ENCODE results near the gene ANKS1A.
"Not testable (repeated sequence)": the region's sequence is repeated elsewhere in the genome, so short reads cannot be mapped to it uniquely, and the experiment has no call there.

The ANKS1A gene

GRCh38 chr6:35092362-35093117 is 203.5 kb downstream of the ANKS1A start:
- DNase-seq (ENCODE audit: low read depth in 1 of 2, low spot score in 1 of 2), result no peak

DNA sequence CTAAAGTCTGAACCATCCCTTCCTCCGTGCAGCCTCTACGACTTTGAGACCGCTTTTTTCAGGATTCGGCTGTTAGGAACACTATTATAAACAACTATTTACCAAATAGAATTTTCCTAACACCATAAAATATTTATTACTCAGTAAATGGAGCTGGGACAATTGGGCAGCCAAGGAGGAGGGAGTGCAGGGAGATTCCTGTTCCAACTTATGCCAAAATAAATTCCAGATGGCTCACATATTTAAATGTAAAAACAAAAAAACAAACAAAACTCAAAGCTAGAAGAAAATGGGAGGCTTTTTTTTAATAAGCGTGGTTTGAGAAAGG is 204.0 kb downstream of the ANKS1A start:
- DNase-seq (ENCODE audit: low read depth in 1 of 2, low spot score in 1 of 2), result no peak

- no peak for DNase-seq (ENCODE audit: low read depth in 1 of 2, low spot score in 1 of 2)
Observed at GRCh38 chr6:35093783-35094182, 204.7 kb downstream of the ANKS1A start.

- DNase-seq (ENCODE audit: low read depth in 1 of 2, low spot score in 1 of 2), result no peak
Observed at GRCh38 chr6:35094183-35094582, 205.1 kb downstream of the ANKS1A start.

DNA sequence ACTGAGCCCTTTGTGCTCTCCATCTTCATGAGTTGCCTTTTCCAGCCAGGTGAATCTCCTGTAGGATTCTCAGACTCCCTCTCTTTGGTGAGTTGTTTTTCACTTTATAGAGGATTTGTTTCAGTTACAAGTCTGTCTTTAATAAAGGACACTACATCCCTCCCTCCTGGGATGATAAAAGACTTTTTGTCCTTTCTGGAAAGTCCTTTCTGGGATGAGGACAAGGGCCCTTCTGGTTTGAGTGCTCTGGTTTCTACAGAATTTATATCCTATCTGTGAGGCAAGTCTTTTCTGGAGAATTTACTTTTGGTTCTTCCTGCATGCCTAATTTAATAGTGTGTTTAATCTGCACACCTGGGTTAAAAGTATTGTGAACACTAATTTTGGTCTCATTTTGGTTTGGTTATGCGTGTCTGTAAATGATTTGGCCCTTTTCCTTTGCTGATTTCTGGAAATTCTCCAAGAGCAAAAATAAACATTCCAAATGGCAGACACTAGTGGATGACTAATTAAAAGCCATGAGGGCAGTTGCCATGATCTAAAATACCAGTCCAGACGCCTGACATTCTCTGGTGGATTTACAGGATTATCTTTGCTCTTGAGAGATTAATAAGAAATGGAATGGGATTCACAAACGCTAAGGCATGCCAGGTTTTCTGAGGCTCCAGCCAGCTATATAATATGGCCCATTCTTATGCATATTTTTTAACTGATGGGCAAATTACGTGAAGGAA is 207.2 kb downstream of the ANKS1A start:
- DNase-seq (ENCODE audit: low read depth in 1 of 2, low spot score in 1 of 2), result no peak

DNA sequence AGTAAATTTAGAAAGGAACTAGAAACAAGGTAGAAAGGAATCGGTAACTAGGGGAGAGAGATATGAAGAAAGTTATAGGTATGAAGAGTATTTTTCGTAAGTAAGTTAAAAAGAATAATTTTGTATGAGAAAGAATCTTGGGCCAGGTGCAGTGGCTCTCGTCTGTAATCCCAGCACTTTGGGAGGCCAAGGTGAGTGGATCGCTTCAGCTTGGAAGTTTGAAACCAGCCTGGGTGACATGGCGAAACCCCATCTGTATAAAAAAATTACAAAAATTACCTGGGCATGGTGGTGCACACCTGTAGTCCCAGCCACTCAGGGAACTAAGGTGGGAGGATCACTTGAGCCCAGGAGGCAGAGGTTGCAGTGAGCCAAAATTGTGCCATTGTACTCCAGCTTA is 210.1 kb downstream of the ANKS1A start:
- DNase-seq (ENCODE audit: low read depth in 1 of 2, low spot score in 1 of 2), result no peak

- DNase-seq (ENCODE audit: low read depth in 1 of 2, low spot score in 1 of 2), result no peak
Observed at GRCh38 chr6:35105078-35105477, 216.0 kb downstream of the ANKS1A start.

DNA sequence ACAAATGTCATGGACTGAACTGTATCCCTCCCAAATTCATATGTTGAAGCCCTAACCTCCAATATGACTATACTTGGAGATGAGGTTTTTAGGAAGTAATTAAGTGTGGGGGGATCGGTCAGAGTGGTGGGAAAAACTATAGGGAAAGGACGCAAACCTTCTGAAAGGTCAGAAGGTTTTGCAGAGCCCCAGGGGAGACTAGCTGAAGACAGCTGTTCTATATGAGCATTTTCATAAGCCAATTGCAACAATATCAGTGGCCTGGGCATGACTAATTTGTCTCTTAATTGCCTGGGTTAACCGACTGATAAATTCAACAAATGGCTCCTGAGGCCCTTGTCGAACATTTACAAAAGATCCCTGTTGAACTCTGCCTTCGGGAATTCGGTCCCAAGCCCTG is 217.0 kb downstream of the ANKS1A start:
- not testable (repeated sequence) for DNase-seq (ENCODE audit: low read depth in 1 of 2, low spot score in 1 of 2)

- DNase-seq (ENCODE audit: low read depth in 1 of 2, low spot score in 1 of 2), result not testable (repeated sequence)
Observed at GRCh38 chr6:35107208-35107607, 218.2 kb downstream of the ANKS1A start.

DNA sequence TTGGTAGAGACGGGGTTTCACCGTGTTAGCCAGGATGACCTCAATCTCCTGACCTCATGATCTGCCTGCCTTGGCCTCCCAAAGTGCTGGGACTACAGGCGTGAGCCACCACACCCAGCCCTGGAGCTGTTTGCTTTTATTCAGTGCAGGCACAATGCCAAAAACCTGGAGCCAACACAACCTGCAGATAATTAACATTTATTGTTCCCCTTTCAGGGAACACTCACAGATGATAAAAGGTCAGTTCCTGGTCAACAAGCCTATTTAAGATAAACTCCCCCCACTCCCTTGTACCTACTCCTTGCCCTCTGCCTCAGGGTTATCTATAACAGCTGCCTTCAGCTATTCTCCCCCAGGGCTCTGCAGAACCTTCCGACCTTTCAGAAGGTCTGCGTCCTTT is 218.7 kb downstream of the ANKS1A start:
- not testable (repeated sequence) for DNase-seq (ENCODE audit: low read depth in 1 of 2, low spot score in 1 of 2)

GRCh38 chr6:35108309-35108885 is 219.3 kb downstream of the ANKS1A start:
- no peak for DNase-seq (ENCODE audit: low read depth in 1 of 2, low spot score in 1 of 2)

- DNase-seq (ENCODE audit: low read depth in 1 of 2, low spot score in 1 of 2), result no peak
Observed at GRCh38 chr6:35120746-35121145, 231.7 kb downstream of the ANKS1A start.

DNA sequence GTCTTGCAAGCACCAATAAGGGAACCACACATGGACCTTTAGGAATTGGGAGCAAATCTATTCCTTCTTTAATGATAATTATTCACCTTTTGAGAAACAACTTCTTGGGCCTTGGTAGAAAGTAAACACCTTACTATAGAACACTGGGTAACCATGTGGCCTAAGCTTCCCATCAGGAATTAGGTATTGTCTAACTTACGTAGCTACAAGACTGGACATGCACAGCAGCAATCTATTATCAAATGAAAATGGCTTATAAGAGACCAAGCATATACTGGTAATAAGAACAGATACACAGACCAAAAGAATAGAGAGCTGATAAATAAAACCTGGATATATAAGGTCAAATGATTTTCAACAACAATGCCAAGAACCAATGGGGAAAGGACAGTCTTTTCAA is 235.3 kb downstream of the ANKS1A start:
- no peak for DNase-seq (ENCODE audit: low read depth in 1 of 2, low spot score in 1 of 2)

DNA sequence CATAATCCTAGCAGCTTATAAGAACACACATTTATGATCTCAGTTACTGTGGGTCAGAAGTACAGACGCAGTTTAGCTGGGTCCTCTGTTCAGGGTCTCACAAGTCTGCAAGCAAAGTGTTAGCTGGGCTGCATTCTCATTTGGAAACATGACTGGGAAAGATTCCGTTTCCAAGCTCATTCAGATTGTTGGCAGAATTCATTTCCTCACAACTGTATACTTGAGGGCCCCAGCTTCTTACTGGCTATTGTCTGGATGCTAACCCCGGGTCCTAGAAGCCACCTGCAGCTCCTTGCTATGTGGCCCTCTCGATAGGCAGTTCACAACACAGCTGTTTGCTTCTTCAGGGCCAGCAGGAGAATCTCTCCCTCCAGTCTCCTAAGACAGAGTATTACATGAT is 239.0 kb downstream of the ANKS1A start:
- DNase-seq (ENCODE audit: low read depth in 1 of 2, low spot score in 1 of 2), result no peak

DNA sequence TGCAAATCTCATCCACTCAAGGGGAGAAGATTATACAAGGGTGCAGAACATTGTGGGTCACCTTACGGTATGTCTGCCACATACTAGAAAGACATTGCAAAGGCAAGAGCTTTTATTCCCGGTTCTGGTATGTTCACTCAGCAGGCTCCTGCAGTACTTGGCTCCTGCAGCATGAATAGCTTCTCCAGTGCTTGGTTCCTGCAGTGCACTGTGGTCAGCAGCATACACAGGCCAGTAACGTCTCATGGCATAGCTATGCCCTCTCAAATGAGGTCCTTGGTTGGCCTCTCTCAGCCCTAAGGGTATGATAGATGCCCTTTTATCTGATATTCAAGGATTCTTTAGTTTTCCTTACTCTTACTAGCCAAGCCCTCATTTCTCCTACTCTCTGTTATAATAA is 239.4 kb downstream of the ANKS1A start:
- no peak for DNase-seq (ENCODE audit: low read depth in 1 of 2, low spot score in 1 of 2)

- DNase-seq (ENCODE audit: low read depth in 1 of 2, low spot score in 1 of 2), result no peak
Observed at GRCh38 chr6:35136185-35136584, 247.1 kb downstream of the ANKS1A start.

DNA sequence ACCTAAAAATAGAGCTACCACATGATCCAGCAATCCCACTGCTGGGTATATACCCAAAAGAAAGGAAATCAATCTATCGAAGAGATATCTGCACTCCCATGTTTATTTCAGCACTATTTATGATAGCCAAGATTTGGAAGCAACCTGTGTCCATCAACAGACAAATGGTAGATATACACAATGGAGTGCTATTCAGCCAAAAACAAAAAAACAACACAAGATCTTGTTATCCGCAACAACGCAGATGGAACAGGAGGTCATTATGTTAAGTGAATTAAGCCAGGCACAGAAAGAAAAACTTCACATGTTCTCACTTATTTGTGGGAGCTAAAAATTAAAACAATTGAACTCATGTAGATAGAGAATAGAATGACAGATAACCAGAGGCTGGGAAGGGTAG is 249.1 kb downstream of the ANKS1A start:
- not testable (repeated sequence) for DNase-seq (ENCODE audit: low read depth in 1 of 2, low spot score in 1 of 2)

DNA sequence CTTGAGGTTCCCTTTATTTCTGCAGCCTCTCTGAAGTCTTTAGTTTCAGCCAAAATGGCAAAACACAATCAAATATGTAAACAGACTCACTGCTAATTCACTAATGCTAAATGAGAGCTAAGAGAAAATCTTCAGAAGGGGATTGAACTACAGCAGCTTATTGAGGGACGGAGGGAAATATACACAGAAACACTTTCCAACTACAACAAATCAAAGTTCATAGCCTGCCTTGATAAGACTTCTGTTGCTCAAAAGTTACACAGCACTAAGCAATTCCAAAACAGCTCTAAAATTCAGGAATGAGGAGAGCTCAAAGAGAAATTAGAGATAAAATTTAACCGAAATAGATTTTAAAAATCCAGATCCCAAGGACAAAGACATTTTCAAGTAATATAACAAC is 250.4 kb downstream of the ANKS1A start:
- no peak for DNase-seq (ENCODE audit: low read depth in 1 of 2, low spot score in 1 of 2)

- peak in 1 of 2 donors; percentile 25 for DNase-seq (ENCODE audit: low read depth in 1 of 2, low spot score in 1 of 2)
Observed at GRCh38 chr6:35139924-35140638, 251.0 kb downstream of the ANKS1A start.

DNA sequence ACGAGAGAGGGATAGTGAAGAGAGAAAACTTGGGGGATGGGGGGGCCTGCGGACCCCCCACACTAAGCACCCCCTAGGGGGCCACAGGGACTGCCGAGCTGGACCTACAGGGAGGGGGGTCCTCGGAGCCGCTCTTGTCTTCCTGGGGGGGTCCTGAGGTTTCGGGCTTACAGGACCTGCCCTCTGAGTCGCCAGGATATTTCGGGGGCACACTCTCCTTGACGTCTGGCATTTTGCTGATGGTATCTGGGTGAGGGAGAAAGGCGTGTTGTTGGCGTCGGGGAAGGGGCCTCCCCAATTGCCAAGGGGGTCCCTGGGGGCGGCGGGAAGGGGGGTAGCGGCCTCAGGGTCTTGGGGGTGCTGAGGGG is 251.6 kb downstream of the ANKS1A start:
- DNase-seq (ENCODE audit: low read depth in 1 of 2, low spot score in 1 of 2), result no peak
